HG03159 (cell line): ENCODE measurements around the gene CCDC157.

ENCODE experiments used
- ATAC-seq: cut with Tn5 transposase; IDR thresholded peaks from one replicate; pipeline ENCODE4 v1.9.1; 2021; ENCODE audit warnings: mild to moderate bottlenecking, moderate library complexity; ENCODE audit not compliant: unreplicated experiment

Gene CCDC157

GRCh38 chr22:30411780-30412179 is 55.0 kb downstream of the CCDC157 start:
- no peak for ATAC-seq

GRCh38 chr22:30413001-30413400 is 56.2 kb downstream of the CCDC157 start:
- ATAC-seq: no peak

- ATAC-seq: no peak
These were observed 57.1 kb downstream of the CCDC157 start for GRCh38 chr22:30413745-30414524.

- ATAC-seq: no peak
These were observed 57.8 kb downstream of the CCDC157 start for GRCh38 chr22:30414525-30415047.

GRCh38 chr22:30416403-30416802 is 59.6 kb downstream of the CCDC157 start:
- ATAC-seq: no peak

GRCh38 chr22:30416837-30417236 is 60.0 kb downstream of the CCDC157 start:
- no peak for ATAC-seq

- no peak for ATAC-seq
These were observed 63.7 kb downstream of the CCDC157 start for GRCh38 chr22:30420347-30421125.

- ATAC-seq: no peak
These were observed 65.1 kb downstream of the CCDC157 start for GRCh38 chr22:30421695-30422480.

GRCh38 chr22:30422481-30423300 is 65.9 kb downstream of the CCDC157 start:
- no peak for ATAC-seq

GRCh38 chr22:30423301-30423958 is 66.6 kb downstream of the CCDC157 start:
- peak; percentile 32 for ATAC-seq

- peak; percentile 80 for ATAC-seq
These were observed 67.2 kb downstream of the CCDC157 start for GRCh38 chr22:30423959-30424533.

GRCh38 chr22:30424534-30425326 is 67.9 kb downstream of the CCDC157 start:
- ATAC-seq: no peak

GRCh38 chr22:30425327-30425615 is 68.5 kb downstream of the CCDC157 start:
- no peak for ATAC-seq

- ATAC-seq: no peak
These were observed 69.0 kb downstream of the CCDC157 start, which contains the start of gene MTFP1 for GRCh38 chr22:30425616-30426387. Gene MTFP1, plus strand, starts transcription at chr22:30425768. Its CDS starts 112 bp downstream, at chr22:30425880.
